Kidney (tissue), 14 donors: ENCODE measurements around the gene SNED1. TPM values are rescaled to one million over a fixed set of nuclear protein-coding genes. Genes with fewer than 3 reads are reported as not detected.
A peak's percentile ranks its signal among the peaks of the same experiment; 100 is the strongest.

Experiments
- DNase-seq, 5 donors: peaks; one replicate each; pipeline ENCODE4 v3.0.0-alpha.2; 2013 to 2020
- FAIRE-seq: peaks from 2 replicates; lab custom pipeline; 2012; peaks lifted over from hg19 to GRCh38; lab: Jason Lieb, UNC
- H3K27ac ChIP-seq, 2 donors: one replicate each; pipeline ENCODE4 v1.7.0; 2013; ENCODE audit warnings: low read depth in 2 of 2, low read length in 2 of 2, inconsistent platforms in 1 of 2
- H3K27me3 ChIP-seq: one replicate; pipeline ENCODE4 v1.7.1; 2013; ENCODE audit warnings: low read length, inconsistent platforms; ENCODE audit not compliant: control insufficient read depth, insufficient read depth
- H3K36me3 ChIP-seq, 3 donors: one replicate each; pipeline versions ENCODE4 v1.7.0 to v1.7.1; 2013; ENCODE audit warnings: low read length in 3 of 3, control low read depth in 1 of 3, inconsistent platforms in 1 of 3; ENCODE audit not compliant: insufficient read depth in 3 of 3, control insufficient read depth in 2 of 3
- H3K4me1 ChIP-seq, 3 donors: one replicate each; pipeline versions ENCODE4 v1.7.0 to v1.7.1; 2013; ENCODE audit warnings: low read length in 3 of 3, inconsistent platforms in 1 of 3, low read depth in 1 of 3; ENCODE audit not compliant: control insufficient read depth in 2 of 3, insufficient read depth in 2 of 3
- H3K4me3 ChIP-seq, 3 donors: one replicate each; pipeline versions ENCODE4 v1.7.0 to v1.8.1; 2013; ENCODE audit warnings: low read length in 3 of 3, control low read depth in 1 of 3, inconsistent platforms in 1 of 3
- H3K9ac ChIP-seq, 3 donors: one replicate each; pipeline versions ENCODE4 v1.7.0 to v1.7.1; 2013; ENCODE audit warnings: low read length in 3 of 3, control low read depth in 1 of 3, inconsistent platforms in 1 of 3
- H3K9me3 ChIP-seq, 3 donors: one replicate each; pipeline versions ENCODE4 v1.7.0 to v1.7.1; 2013; ENCODE audit warnings: low read length in 3 of 3, control low read depth in 1 of 3, inconsistent platforms in 1 of 3; ENCODE audit not compliant: control insufficient read depth in 2 of 3, insufficient read depth in 1 of 3
- intact Hi-C: fragments of 100-400 bp; cut with DNase I; formaldehyde crosslinking; loops from one replicate; pipeline ENCODE4 v1.11.1; 2022
- polyA plus RNA-seq: library from polyadenylated mRNA; stranded (reverse); fragments of 350-450 nt; fragmentation: Illumina TruSeq; extraction: RNeasy Lipid Tissue Mini Kit (QIAGEN cat#74804); gene quantifications from one replicate; pipeline ENCODE4 v1.2.3, GENCODE V29; 2014; ENCODE audit warnings: low read depth, low replicate concordance; ENCODE audit not compliant: insufficient read depth
- total RNA-seq: library from RNA; stranded (reverse); fragmentation: NEBNext Ultra II Directional; extraction: Animal tissue kit (Norgen Biotek cat#: 25700); gene quantifications from one replicate; pipeline ENCODE4 v1.2.1, GENCODE V29; 2021
- TF ChIP-seq, protein P1 (sequence below): IDR thresholded peaks from 3 replicates; pipeline ENCODE4 v1.5.1; 2012; ENCODE audit warnings: mild to moderate bottlenecking, moderate library complexity, borderline replicate concordance; ENCODE audit not compliant: insufficient read depth; ENCODE audit errors: extremely low read depth
- donor health status: control.
- donor health status: control.
- donor health status: control.
- donor health status: control.
- donor health status: control.
- donor health status: DM: yes; HTN: yes; CAD: no.
- donor health status: Normal renal cell carcinoma (clear cell type).

SNED1 gene
- total and polyA plus RNA-seq, 2 donors from 2014 or later, result 3.0 to 42.1 TPM

DNA sequence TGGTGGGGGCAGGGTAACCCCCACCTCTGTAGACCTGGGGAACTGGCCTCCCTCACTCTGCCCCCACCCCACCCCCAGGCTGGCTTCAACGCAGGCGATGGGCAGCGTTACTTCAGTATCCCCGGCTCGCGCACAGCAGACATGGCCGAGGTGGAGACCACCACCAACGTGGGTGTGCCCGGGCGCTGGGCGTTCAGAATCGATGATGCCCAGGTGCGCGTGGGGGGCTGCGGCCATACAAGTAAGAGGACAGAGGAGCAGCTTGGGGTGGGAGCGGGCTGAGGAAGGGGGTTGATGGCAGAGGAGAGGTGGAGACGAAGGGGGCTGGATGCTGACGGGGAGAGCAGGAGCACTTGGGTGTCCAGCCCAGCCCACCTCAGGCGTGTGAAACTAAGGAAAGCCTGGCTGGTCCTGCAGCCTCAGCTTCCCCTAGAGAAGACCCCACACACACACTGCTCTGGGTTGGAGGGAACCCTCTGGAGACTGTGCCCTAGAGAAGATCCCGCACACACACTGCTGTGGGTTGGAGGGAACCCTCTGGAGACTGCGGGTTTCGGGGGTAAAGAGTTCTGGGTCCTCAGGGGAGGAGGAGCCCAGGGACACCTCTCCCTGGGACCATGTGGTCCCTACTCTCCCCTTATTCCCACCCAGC is 36.2 kb downstream of the SNED1 start:
- H3K36me3 ChIP-seq, result no peaks in the 10 kb centered on the region

DNA sequence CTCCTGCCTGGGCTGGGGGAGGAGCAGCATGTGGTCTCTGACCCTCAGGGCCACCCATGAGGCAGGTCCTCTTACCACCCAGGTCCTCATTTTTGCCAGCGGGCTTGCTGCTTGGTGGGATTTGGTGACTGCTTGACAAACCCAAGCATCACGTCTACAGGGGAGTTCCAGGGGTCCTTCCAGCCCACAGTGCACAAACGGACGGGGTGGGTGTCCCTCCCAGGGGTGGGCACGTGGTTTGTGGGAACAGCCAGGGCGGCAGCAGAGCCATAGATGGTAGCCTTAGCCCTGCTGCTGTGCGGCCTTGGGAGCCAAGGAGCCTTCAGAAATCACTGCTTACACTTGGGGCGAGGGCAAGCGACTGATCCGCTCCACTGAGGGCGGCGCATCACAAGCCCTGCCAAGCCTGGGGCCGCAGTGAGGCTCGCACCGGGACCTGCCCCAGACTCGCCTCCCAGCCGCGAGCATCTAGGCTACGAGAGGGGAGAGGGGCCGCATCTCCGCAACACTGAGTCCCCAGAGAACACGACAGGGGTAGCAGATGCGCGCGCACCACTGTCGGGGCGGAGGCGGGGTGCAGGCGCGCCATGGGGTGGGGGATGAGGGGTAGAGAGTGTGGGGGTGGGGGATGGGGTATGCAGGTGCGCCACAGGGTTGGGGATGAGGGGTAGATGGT is 36.9 kb downstream of the SNED1 start:
- TF ChIP-seq, protein P1, sequence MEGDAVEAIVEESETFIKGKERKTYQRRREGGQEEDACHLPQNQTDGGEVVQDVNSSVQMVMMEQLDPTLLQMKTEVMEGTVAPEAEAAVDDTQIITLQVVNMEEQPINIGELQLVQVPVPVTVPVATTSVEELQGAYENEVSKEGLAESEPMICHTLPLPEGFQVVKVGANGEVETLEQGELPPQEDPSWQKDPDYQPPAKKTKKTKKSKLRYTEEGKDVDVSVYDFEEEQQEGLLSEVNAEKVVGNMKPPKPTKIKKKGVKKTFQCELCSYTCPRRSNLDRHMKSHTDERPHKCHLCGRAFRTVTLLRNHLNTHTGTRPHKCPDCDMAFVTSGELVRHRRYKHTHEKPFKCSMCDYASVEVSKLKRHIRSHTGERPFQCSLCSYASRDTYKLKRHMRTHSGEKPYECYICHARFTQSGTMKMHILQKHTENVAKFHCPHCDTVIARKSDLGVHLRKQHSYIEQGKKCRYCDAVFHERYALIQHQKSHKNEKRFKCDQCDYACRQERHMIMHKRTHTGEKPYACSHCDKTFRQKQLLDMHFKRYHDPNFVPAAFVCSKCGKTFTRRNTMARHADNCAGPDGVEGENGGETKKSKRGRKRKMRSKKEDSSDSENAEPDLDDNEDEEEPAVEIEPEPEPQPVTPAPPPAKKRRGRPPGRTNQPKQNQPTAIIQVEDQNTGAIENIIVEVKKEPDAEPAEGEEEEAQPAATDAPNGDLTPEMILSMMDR, result no peak
- no peak overlapping the region for H3K9ac ChIP-seq
- H3K4me3 ChIP-seq, result no peak overlapping the region
- no peaks in the 10 kb centered on the region for H3K36me3 ChIP-seq
- intact Hi-C loops, result no loop called here
- H3K9me3 ChIP-seq, result no peaks in the 10 kb centered on the region
- no peak overlapping the region for H3K27ac ChIP-seq
- no peak for FAIRE-seq
- peak in 2 of 5 donors; percentile 11 to 71 for DNase-seq
- H3K4me1 ChIP-seq, result peaks cover 0 to 5% (median 3%) of the 10 kb centered on the region in 3 donors
- H3K27me3 ChIP-seq, result no peaks in the 10 kb centered on the region

More for the DNA sequence above, 36.2 kb downstream of the SNED1 start:
- Histone ChIP-seq H3K4me1 (peaks cover 0 to 5% (median 3%) of the 10 kb centered on the region in 3 donors), H3K9ac (no peak overlapping the region), H3K9me3 (no peaks in the 10 kb centered on the region), H3K27ac (no peak overlapping the region), H3K4me3 (no peak overlapping the region), H3K27me3 (no peaks in the 10 kb centered on the region)
- no peak for FAIRE-seq
- intact Hi-C loops, result no loop called here
- DNase-seq, result no peak
- TF ChIP-seq, protein P1, result no peak

DNA sequence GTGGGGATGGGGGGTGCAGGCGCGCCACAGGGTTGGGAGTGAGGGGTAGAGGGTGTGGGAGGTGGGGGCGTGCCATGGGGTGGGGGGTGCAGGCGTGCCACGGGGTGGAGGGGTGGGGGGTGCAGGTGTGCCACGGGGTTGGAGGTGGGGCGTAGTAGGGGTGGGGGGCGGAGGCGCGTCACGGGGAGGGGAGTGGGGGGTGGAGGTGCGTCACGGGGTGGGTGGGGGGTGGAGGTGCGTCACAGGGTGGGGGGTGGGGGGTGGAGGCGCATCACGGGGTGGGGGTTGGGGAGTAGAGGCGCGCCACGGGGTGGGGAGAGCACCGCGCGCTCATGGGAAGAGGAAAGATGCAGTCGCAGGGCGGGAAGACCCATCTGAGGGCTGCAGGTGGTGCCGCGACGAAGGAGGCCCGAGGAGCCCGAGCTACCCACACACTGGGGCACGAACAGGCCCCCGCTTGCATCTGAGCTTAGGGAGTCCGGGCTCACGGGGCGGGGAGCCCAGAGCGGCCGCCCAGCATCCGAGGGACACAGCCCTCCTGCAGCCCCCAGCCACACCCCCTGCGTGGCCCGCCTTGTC is 37.5 kb downstream of the SNED1 start:
- no peak for DNase-seq
- H3K4me1 ChIP-seq, result peaks cover 0 to 5% (median 3%) of the 10 kb centered on the region in 3 donors
- no peak overlapping the region for H3K9ac ChIP-seq
- no peaks in the 10 kb centered on the region for H3K36me3 ChIP-seq
- H3K27ac ChIP-seq, result no peak overlapping the region
- peak overlapping the region in 2 of 3 donors; percentile 28 to 51 for H3K4me3 ChIP-seq
- H3K9me3 ChIP-seq, result no peaks in the 10 kb centered on the region
- FAIRE-seq, result no peak
- H3K27me3 ChIP-seq, result no peaks in the 10 kb centered on the region
- intact Hi-C loops, result no loop called here
- TF ChIP-seq, protein P1, result no peak
